GM12874 (cell line): ENCODE data around the gene SHROOM3.

Experiments
- TF ChIP-seq, protein P1 (sequence below): IDR thresholded peaks from 2 replicates; pipeline ENCODE4 v1.5.1; 2011; ENCODE audit warnings: low read depth, mild to moderate bottlenecking, control low read depth, low read length, moderate library complexity; ENCODE audit not compliant: insufficient read depth

The SHROOM3 gene

DNA sequence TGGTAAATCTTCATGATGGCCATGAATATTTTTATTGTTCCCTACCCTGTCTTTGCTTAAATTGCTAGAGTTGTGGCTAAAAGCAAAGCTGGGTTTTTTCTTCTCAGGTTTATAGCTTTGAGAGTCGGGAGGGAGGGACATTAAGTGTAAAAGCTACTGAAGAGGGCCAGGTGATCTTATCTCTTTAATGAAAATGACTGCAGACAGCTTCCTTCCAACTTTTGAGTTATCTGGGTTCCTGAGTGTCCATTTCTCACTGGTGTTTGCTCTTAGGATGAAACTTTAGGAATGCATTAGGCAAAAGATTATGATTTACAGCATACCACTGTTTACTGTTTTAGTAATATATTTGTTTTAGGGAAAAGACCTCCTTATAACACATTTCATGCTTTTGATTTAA is 187.7 kb downstream of the SHROOM3 start:
- TF ChIP-seq, protein P1, sequence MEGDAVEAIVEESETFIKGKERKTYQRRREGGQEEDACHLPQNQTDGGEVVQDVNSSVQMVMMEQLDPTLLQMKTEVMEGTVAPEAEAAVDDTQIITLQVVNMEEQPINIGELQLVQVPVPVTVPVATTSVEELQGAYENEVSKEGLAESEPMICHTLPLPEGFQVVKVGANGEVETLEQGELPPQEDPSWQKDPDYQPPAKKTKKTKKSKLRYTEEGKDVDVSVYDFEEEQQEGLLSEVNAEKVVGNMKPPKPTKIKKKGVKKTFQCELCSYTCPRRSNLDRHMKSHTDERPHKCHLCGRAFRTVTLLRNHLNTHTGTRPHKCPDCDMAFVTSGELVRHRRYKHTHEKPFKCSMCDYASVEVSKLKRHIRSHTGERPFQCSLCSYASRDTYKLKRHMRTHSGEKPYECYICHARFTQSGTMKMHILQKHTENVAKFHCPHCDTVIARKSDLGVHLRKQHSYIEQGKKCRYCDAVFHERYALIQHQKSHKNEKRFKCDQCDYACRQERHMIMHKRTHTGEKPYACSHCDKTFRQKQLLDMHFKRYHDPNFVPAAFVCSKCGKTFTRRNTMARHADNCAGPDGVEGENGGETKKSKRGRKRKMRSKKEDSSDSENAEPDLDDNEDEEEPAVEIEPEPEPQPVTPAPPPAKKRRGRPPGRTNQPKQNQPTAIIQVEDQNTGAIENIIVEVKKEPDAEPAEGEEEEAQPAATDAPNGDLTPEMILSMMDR, result no peak

DNA sequence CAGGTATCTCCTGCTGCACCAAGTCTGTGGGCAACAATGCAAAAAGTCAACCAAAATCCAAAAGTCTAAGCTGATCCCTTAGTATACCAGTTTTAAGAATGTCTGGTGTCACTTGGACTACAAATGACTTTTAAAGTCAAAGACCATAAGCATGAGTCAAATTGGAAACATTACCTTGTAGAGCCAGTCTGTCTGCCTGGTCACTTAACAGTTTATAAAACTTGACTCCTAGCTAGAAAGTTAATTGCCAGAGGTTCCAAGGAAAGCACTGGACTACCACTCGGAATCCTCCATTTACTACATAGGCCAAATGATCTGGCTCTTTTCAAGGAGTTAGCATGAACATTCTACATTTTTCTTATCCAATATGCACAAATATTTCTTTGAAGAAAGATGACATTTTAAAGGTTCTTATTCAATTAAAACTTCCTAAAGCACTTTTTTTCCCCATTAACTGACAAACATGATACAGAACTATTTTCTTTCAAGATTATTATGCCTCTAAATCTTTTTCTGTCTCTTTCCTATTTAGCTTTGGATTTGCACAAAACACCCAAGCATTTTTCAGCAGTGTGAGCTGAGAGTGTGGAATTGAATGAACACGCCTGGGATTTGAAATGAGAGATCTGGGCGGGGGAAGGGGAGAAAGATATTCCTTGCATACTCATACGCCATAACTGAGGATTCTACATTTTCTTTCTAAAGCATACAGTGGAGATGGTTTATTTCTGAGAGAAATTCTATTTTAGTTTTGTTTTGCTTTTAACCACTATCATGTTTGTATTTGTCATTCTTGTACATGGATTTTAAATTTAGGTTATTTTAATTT is 188.4 kb downstream of the SHROOM3 start:
- TF ChIP-seq, protein P1, result no peak

DNA sequence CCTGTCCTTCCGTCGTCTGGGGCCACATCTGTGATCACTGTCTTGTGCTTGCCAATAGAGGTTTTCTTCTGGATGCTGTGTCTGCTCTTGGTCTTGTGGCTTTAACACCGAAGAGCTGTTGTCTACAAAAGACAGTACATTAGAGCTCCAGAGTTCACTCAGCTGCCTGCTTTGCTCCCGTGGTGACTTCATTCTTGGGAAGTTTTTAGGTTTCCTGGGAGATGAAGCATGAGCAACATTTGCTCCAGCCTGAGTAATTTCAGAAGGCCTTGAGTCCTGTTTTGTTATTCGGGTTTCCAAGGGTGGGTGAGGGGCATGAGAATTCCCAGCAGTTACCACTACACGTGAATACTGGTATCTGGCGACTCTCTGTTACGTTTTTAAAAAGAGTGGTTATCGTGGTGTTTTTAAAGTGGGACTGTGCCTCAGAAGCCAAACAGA is 189.2 kb downstream of the SHROOM3 start:
- TF ChIP-seq, protein P1, result no peak

- TF ChIP-seq, protein P1, result no peak
These were observed 190.1 kb downstream of the SHROOM3 start for GRCh38 chr4:76624931-76625715.

DNA sequence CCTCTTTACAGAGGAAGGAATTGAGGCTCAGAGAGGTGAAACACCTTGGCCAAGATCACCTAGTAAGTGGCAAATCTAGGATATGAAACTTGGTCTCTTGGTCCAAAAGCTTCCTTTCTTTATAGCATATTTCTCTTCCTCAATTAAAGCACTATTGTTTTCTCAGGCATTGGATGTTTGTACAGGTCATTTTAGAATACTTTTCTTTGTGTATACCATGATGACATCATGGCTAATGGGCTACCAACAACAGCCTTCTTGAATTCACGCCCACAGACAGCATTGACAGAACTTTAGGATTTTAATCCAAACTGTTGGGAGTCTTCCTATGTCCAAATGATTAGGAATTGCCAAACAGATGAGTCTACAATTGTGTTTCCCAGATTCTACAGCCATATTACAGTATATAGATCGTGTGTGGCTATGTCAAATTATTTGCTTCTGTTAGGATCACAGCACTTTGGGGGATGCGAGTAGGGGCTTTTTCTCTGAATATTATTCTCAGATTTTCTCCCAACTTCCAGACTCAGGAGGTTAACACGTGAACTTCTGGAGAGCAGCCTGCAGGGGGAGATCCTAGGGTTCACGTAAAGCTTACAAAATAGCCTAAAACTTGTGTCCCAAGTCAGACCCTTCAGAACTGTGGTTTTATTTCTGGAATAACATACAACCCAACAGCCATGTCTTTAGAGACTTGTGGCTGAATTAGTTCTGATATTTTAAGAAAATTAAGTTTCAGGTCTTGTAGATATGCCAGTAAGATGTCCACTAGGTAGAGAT is 191.8 kb downstream of the SHROOM3 start:
- TF ChIP-seq, protein P1, result no peak

- TF ChIP-seq, protein P1, result no peak
These were observed 193.2 kb downstream of the SHROOM3 start for GRCh38 chr4:76628251-76628650.

DNA sequence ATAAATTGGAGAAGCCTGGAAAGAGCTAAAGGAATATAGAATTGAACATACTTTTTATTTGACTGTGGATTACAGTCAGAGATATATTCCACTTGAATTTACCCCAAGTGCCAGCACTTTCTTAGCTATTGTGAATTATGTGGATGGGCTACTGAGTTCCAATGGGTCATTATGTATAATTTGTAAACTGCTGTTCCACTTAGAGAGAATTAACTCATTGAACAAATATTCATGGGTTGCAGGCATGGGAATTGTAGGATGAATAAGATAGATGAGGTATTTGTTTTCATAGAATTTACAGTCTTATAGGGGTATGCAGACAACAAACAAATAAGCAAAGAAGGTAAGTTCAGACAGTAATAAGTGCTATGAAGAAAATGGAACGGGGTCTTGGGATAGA is 195.7 kb downstream of the SHROOM3 start:
- TF ChIP-seq, protein P1, result no peak
